HG03159 (cell line): ENCODE results near the gene COBL.

Experiments
- ATAC-seq: cut with Tn5 transposase; IDR thresholded peaks from one replicate; pipeline ENCODE4 v1.9.1; 2021; ENCODE audit warnings: mild to moderate bottlenecking, moderate library complexity; ENCODE audit not compliant: unreplicated experiment

The COBL gene

GRCh38 chr7:51316666-51317581 lies at the start of gene COBL:
COBL (minus strand) TSS chr7:51316809; CDS start chr7:51316633, 176 bp downstream.
- no peak for ATAC-seq

- no peak for ATAC-seq
Observed at GRCh38 chr7:51366172-51366728, 49.6 kb upstream of the COBL start.

GRCh38 chr7:51357821-51358220 lies 41.2 kb upstream of the COBL start:
- ATAC-seq, result no peak

GRCh38 chr7:51356849-51357516 lies 40.4 kb upstream of the COBL start:
- no peak for ATAC-seq

- ATAC-seq, result no peak
Observed at GRCh38 chr7:51354897-51355296, 38.3 kb upstream of the COBL start.

- ATAC-seq, result no peak
Observed at GRCh38 chr7:51354434-51354833, 37.8 kb upstream of the COBL start.

GRCh38 chr7:51352174-51353100 lies 35.8 kb upstream of the COBL start:
- no peak for ATAC-seq

GRCh38 chr7:51351661-51352060 lies 35.1 kb upstream of the COBL start:
- ATAC-seq, result no peak

GRCh38 chr7:51350546-51350896 lies 33.9 kb upstream of the COBL start:
- ATAC-seq, result no peak

GRCh38 chr7:51349820-51350545 lies 33.4 kb upstream of the COBL start:
- ATAC-seq, result no peak

GRCh38 chr7:51346126-51346525 lies 29.5 kb upstream of the COBL start:
- ATAC-seq, result no peak

GRCh38 chr7:51344406-51345138 lies 28.0 kb upstream of the COBL start:
- ATAC-seq, result no peak

GRCh38 chr7:51340936-51341335 lies 24.3 kb upstream of the COBL start:
- ATAC-seq, result no peak

- no peak for ATAC-seq
Observed at GRCh38 chr7:51340029-51340838, 23.6 kb upstream of the COBL start.

GRCh38 chr7:51335057-51335456 lies 18.4 kb upstream of the COBL start:
- no peak for ATAC-seq

- ATAC-seq, result no peak
Observed at GRCh38 chr7:51329696-51330263, 13.2 kb upstream of the COBL start.

- no peak for ATAC-seq
Observed at GRCh38 chr7:51328351-51328801, 11.8 kb upstream of the COBL start.

- no peak for ATAC-seq
Observed at GRCh38 chr7:51327287-51327717, 10.7 kb upstream of the COBL start.
